Type B pancreatic cell (in vitro differentiated cells): Measurements from ENCODE around the gene TIMM44. TPM values are rescaled to one million over a fixed set of nuclear protein-coding genes. Genes with fewer than 3 reads are reported as not detected.
"Not testable (repeated sequence)": the region's sequence is repeated elsewhere in the genome, so short reads cannot be mapped to it uniquely, and the experiment has no call there.

Experiments
- DNase-seq: peaks from one replicate; pipeline ENCODE4 v3.0.0; 2021; ENCODE audit warnings: mixed read lengths; ENCODE audit not compliant: unreplicated experiment; ENCODE audit errors: extremely low spot score
- H3K27ac Mint-ChIP-seq: 2 replicates; pipeline ENCODE4 v1.8.0; 2021; ENCODE audit warnings: mild to moderate bottlenecking, mixed read lengths
- H3K27me3 Mint-ChIP-seq: 2 replicates; pipeline ENCODE4 v1.8.0; 2021; ENCODE audit warnings: mixed read lengths
- H3K36me3 Mint-ChIP-seq: 2 replicates; pipeline ENCODE4 v1.8.0; 2021; ENCODE audit warnings: mixed read lengths
- H3K4me1 Mint-ChIP-seq: one replicate; pipeline ENCODE4 v1.8.0; 2021; ENCODE audit warnings: mixed read lengths; ENCODE audit not compliant: unreplicated experiment
- H3K4me3 Mint-ChIP-seq: 2 replicates; pipeline ENCODE4 v1.8.0; 2021; ENCODE audit warnings: mild to moderate bottlenecking, mixed read lengths
- H3K9me3 Mint-ChIP-seq: 2 replicates; pipeline ENCODE4 v1.8.0; 2021; ENCODE audit warnings: mixed read lengths
- CTCF ChIP-seq: fragments of 200-600 bp; sonication (generic); conservative IDR thresholded peaks from 2 replicates; pipeline ENCODE4 v1.5.0; 2021; ENCODE audit warnings: antibody characterized with exemption, mild to moderate bottlenecking
- total RNA-seq: library from RNA; stranded (reverse); gene quantifications from 2 replicates; pipeline ENCODE4 v1.2.1, GENCODE V29; 2021; ENCODE audit warnings: low replicate concordance

TIMM44 gene
- total RNA-seq, 1 donor from 2014 or later, result 80.4 TPM

GRCh38 chr19:7921302-7921966 lies 22.0 kb downstream of the TIMM44 start:
- TF ChIP-seq CTCF, result no peak
- Mint-ChIP-seq H3K27ac (peak overlapping the region; percentile 92), H3K4me3 (peak overlapping the region; percentile 87), H3K36me3 (no peaks in the 10 kb centered on the region), H3K9me3 (no peaks in the 10 kb centered on the region), H3K4me1 (peaks cover 15% of the 10 kb centered on the region), H3K27me3 (peaks cover 22% of the 10 kb centered on the region)
- no peak for DNase-seq

DNA sequence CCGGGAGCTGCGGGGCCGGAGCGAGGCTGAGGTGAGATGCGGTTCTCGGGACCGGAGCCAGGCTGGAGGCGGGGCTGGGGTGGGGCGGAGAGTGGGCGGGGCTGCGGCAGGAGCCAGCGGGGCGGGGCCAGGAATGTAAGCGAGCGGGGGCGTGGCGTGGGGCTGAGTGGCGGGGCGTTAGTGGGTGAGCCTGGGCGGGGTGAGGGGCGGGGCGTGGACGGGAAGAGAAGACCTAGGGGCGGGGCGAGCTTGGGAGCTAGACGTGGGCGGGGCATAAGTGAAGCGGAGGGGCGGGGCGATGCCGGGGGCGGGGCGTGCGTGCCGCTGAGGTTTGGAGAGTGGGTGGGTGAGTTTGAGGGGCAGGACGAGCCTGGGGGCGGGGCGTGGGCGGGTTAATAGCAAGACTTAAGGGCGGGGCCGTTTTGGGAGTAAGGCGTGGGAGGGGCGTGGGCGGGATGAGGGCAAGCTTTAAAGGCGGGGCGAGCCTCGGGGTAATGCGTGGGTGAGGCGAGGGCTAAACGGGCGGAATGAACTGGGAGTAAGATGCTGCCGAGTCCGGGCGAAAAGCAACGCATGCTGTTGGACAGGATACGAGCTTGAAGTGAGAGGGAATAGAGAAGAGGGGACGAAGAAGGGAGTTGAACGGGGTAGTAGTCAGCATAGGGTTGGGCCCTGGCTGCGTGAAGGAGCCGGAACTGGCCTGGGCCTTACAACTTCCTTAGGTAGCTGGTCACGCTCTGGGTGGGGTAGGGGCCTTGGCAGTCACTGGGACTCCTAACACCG lies 22.8 kb downstream of the TIMM44 start:
- TF ChIP-seq CTCF, result no peak
- no peaks in the 10 kb centered on the region for H3K36me3 Mint-ChIP-seq
- H3K4me1 Mint-ChIP-seq, result peaks cover 13% of the 10 kb centered on the region
- peak; percentile 98 for DNase-seq
- peak overlapping the region; percentile 87 for H3K4me3 Mint-ChIP-seq
- no peaks in the 10 kb centered on the region for H3K9me3 Mint-ChIP-seq
- peak overlapping the region; percentile 92 for H3K27ac Mint-ChIP-seq
- H3K27me3 Mint-ChIP-seq, result peaks cover 26% of the 10 kb centered on the region

GRCh38 chr19:7919610-7920518 lies 23.6 kb downstream of the TIMM44 start, which contains the start of gene SNAPC2:
Gene SNAPC2 (plus strand): TSS chr19:7920338. CDS start chr19:7920367, 29 bp downstream.
- DNase-seq, result peak; percentile 98
- H3K4me1 Mint-ChIP-seq, result peaks cover 13% of the 10 kb centered on the region
- peak within 1 kb of the TSS; percentile 92 for H3K27ac Mint-ChIP-seq
- H3K4me3 Mint-ChIP-seq, result peak within 1 kb of the TSS; percentile 87
- H3K36me3 Mint-ChIP-seq, result no peaks in the 10 kb centered on the region
- peaks cover 34% of the 10 kb centered on the region for H3K27me3 Mint-ChIP-seq
- H3K9me3 Mint-ChIP-seq, result no peaks in the 10 kb centered on the region
- TF ChIP-seq CTCF, result no peak

DNA sequence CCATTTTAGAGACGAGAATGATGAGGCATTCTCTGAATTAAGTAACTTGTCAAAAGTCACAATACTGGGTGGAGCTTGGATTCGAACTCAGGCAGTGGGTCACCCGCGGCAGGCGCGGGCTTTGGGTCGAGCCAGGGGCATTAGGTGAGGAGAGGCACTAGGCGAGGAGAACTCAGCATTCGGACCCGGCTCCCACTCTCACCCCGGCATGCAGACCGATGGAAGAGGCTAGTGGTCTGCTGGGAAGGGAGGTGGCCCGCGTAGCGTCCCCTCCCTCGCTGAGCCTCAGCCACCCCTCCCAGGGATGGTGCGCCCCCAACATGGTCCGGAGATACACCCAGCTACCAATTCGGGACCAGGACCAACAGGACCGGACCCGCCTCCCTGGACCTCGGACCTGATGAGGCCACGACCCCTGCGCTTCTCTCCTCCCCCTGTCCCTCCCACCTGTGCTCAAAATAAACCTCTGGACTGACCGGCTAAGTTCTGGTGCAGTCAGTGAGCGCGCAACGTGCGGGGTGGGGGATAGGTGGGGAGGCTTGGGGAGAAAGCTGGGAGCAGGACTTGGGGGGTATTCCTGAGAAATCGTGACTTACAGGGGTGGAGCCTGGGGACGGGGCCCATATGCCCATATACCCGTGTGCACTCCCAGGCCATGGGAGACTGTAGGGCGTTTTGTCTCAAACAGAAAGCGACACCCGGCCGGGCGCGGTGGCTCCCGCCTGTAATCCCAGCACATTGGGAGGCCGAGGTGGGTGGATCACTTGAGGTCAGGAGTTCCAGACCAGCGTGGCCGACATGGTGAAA lies 24.6 kb downstream of the TIMM44 start:
- peak overlapping the region; percentile 87 for H3K4me3 Mint-ChIP-seq
- DNase-seq, result no peak
- H3K27me3 Mint-ChIP-seq, result peaks cover 42% of the 10 kb centered on the region
- no peaks in the 10 kb centered on the region for H3K36me3 Mint-ChIP-seq
- peaks cover 13% of the 10 kb centered on the region for H3K4me1 Mint-ChIP-seq
- no peak overlapping the region for H3K27ac Mint-ChIP-seq
- H3K9me3 Mint-ChIP-seq, result no peaks in the 10 kb centered on the region
- no peak for TF ChIP-seq CTCF

DNA sequence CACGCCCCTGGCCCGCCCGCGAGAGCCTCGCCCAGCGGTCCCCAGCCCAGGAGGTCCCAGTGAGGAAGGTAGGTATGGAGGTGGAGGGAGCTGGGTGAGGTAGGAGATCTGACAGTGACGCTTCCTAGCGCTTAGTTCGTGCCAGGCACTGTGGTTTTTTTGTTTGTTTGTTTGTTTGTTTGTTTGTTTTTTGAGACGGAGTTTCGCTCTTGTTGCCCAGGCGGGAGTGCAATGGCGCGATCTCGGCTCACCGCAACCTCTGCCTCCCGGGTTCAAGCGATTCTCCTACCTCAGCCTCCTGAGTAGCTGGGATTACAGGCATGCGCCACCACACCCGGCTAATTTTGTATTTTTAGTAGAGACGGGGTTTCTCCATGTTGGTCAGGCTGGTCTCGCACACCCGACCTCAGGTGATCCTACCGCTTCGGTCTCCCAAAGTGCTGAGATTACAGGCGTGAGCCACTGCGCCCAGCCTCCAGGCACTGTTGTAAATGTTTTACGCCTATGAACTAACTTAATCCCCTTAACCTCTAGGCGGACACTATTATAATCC lies 25.3 kb downstream of the TIMM44 start:
- not testable (repeated sequence) for DNase-seq, H3K36me3 Mint-ChIP-seq, H3K9me3 Mint-ChIP-seq
- Mint-ChIP-seq H3K27me3 (peaks cover 42% of the 10 kb centered on the region), H3K4me1 (peaks cover 13% of the 10 kb centered on the region), H3K27ac (peak overlapping the region; percentile 61), H3K4me3 (peak overlapping the region; percentile 75)
